Gastrocnemius medialis (tissue), 4 donors: ENCODE results near the gene CCDC184. TPM values are rescaled to one million over a fixed set of nuclear protein-coding genes. Genes with fewer than 3 reads are reported as not detected.

ENCODE experiments used
- ATAC-seq, 2 donors: fragments of 150-250 bp; one replicate each; pipeline ENCODE4 v1.9.1; 2016
- DNase-seq, 2 donors: peaks; one replicate each; pipeline ENCODE4 v3.0.0-alpha.2; 2019
- H3K27ac ChIP-seq, 4 donors: fragments of 200-600 bp; sonication (generic); 1 replicate in 1 of 4; 2 replicates in 3 of 4; pipeline ENCODE4 v1.5.1; 2016 to 2018; ENCODE audit warnings: mild to moderate bottlenecking in 2 of 4, moderate library complexity in 1 of 4
- H3K27me3 ChIP-seq, 3 donors: fragments of 200-600 bp; sonication (generic) in 2 of 3; 1 replicate in 1 of 3; 2 replicates in 2 of 3; pipeline versions ENCODE4 v1.5.1 to v1.6.0; 2016 to 2019; ENCODE audit warnings: mild to moderate bottlenecking in 1 of 3, moderate library complexity in 1 of 3
- H3K36me3 ChIP-seq, 2 donors: fragments of 200-600 bp; sonication (generic) in 1 of 2; one replicate each; pipeline ENCODE4 v1.5.1; 2017 to 2018
- H3K4me1 ChIP-seq, 2 donors: fragments of 200-600 bp; sonication (generic) in 1 of 2; one replicate each; pipeline ENCODE4 v1.5.1; 2016 to 2017; ENCODE audit warnings: mild to moderate bottlenecking in 2 of 2
- H3K4me3 ChIP-seq, 4 donors: fragments of 200-600 bp; sonication (generic) in 3 of 4; 1 replicate in 1 of 4; 2 replicates in 3 of 4; pipeline ENCODE4 v1.5.1; 2016 to 2019; ENCODE audit warnings: mild to moderate bottlenecking in 2 of 4
- H3K9me3 ChIP-seq, 3 donors: fragments of 200-600 bp; sonication (generic) in 2 of 3; 1 replicate in 1 of 3; 2 replicates in 2 of 3; pipeline ENCODE4 v1.5.1; 2016 to 2019
- POLR2A ChIP-seq, 2 donors: fragments of 450-650 bp; IDR thresholded peaks; one replicate each; pipeline ENCODE4 v1.6.1; 2017; ENCODE audit warnings: antibody characterized with exemption in 2 of 2, mild to moderate bottlenecking in 2 of 2, moderate library complexity in 2 of 2
- in situ Hi-C, 4 donors: fragments of 200-750 bp; cut with MboI; loops; one replicate each; pipeline versions ENCODE4 v1.15.0 to v1.8.0; 2017; ENCODE audit warnings: low sequenced_read_pairs in 4 of 4
- intact Hi-C: fragments of 100-400 bp; cut with DNase I; formaldehyde crosslinking; loops from one replicate; pipeline ENCODE4 v1.15.1; 2023; ENCODE audit warnings: low total_unique reads
- total RNA-seq, 4 donors: library from RNA; depleted of rRNA; stranded (reverse); fragments of >200 nt; gene quantifications; one replicate each; pipeline versions ENCODE4 v1.1.0 to v1.2.3, GENCODE V29; 2016
- TF ChIP-seq, protein P1 (sequence below), 5 experiments: fragments of 450-650 bp in 3 of 5; fragments of 200-600 bp in 2 of 5; sonication (generic) in 2 of 5; IDR thresholded peaks in 4 of 5; conservative IDR thresholded peaks in 1 of 5; 1 replicate in 4 of 5; 2 replicates in 1 of 5; pipeline ENCODE4 v1.5.1; 2016 to 2019; ENCODE audit warnings: antibody characterized with exemption in 5 of 5, mild to moderate bottlenecking in 3 of 5, moderate library complexity in 3 of 5

The CCDC184 gene
- total RNA-seq, 4 donors from 2014 or later: 0.38 to 2.0 (median 1.1) TPM

DNA sequence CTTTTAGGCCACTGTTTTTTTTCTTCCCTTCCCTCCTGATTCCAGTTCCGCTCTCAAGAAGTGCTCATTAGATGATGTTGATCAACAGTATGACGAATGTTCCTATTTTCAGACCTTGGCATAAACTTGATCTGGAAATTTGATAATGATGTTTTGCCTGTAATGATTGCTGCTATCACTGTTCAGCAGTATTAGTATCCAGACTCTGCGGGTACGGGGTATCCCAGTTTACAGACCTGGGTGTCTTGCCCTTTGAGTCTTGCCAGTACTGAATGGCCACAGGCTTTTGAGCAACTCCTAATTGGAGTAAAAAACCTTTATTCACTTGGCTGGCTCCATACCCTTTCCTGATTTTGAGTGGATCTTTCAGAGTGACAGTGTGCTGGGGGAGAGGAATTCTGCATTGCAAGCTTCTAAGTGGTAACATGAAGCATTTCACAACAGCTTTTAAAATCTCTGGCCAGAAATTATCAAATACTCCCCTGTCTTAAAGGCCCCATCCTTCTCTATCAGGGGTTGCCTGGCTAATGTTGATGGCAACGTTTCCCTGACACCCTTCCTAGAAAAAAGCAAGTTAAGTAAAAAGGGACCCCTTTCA lies 20.2 kb upstream of the CCDC184 start:
- Histone ChIP-seq H3K9me3 (no peaks in the 10 kb centered on the region), H3K4me1 (peaks cover 27 to 55% of the 10 kb centered on the region in 2 donors), H3K27ac (peak overlapping the region; percentile 86 to 98 (median 90)), H3K36me3 (no peaks in the 10 kb centered on the region), H3K27me3 (no peaks in the 10 kb centered on the region), H3K4me3 (peak overlapping the region in 1 of 4 donors; percentile 22)
- DNase-seq: no peak
- TF ChIP-seq POLR2A (IDR thresholded peaks at IDR 0.05): peak in 1 of 2 donors; percentile 57
- TF ChIP-seq, protein P1, sequence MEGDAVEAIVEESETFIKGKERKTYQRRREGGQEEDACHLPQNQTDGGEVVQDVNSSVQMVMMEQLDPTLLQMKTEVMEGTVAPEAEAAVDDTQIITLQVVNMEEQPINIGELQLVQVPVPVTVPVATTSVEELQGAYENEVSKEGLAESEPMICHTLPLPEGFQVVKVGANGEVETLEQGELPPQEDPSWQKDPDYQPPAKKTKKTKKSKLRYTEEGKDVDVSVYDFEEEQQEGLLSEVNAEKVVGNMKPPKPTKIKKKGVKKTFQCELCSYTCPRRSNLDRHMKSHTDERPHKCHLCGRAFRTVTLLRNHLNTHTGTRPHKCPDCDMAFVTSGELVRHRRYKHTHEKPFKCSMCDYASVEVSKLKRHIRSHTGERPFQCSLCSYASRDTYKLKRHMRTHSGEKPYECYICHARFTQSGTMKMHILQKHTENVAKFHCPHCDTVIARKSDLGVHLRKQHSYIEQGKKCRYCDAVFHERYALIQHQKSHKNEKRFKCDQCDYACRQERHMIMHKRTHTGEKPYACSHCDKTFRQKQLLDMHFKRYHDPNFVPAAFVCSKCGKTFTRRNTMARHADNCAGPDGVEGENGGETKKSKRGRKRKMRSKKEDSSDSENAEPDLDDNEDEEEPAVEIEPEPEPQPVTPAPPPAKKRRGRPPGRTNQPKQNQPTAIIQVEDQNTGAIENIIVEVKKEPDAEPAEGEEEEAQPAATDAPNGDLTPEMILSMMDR (IDR thresholded peaks at IDR 0.05 in 4 of 5, conservative IDR thresholded peaks at IDR 0.05 in 1 of 5): no peak
- in situ Hi-C loops: loop anchor here in 1 of 4 donors (10.0 kb wide), 1 partner anchor 78 kb away; no protein-coding TSS in a partner anchor
- ATAC-seq: peak; percentile 79 to 85
- intact Hi-C loops: loop anchor here (1.0 to 10.0 kb wide), 2 partner anchors 58 to 348 kb away; partner anchors contain the start of gene HDAC7

- peak overlapping the region; percentile 86 to 98 (median 90) for H3K27ac ChIP-seq
- intact Hi-C loops (loop anchor here (2.0 to 10.0 kb wide), 2 partner anchors 202 to 350 kb away; partner anchors contain the start of genes HDAC7 and TMEM106C), in situ Hi-C loops (loop anchor here in 1 of 4 donors (10.0 kb wide), 1 partner anchor 80 kb away; no protein-coding TSS in a partner anchor)
- H3K4me3 ChIP-seq: no peak overlapping the region
- ATAC-seq (peak in 1 of 2 donors; percentile 7), DNase-seq (no peak)
- H3K4me1 ChIP-seq: peaks cover 26 to 46% of the 10 kb centered on the region in 2 donors
- H3K9me3 ChIP-seq: no peaks in the 10 kb centered on the region
- no peaks in the 10 kb centered on the region for H3K27me3 ChIP-seq
- TF ChIP-seq, protein P1 (IDR thresholded peaks at IDR 0.05 in 4 of 5, conservative IDR thresholded peaks at IDR 0.05 in 1 of 5): no peak
- no peak for TF ChIP-seq POLR2A (IDR thresholded peaks at IDR 0.05)
- no peaks in the 10 kb centered on the region for H3K36me3 ChIP-seq
These were observed 19.0 kb upstream of the CCDC184 start for GRCh38 chr12:48164451-48164850.

- Histone ChIP-seq H3K36me3 (no peaks in the 10 kb centered on the region), H3K4me3 (no peak overlapping the region), H3K27me3 (no peaks in the 10 kb centered on the region), H3K27ac (peak overlapping the region; percentile 86 to 98 (median 90)), H3K9me3 (no peaks in the 10 kb centered on the region), H3K4me1 (peaks cover 26 to 44% of the 10 kb centered on the region in 2 donors)
- in situ Hi-C loops: loop anchor here in 3 of 4 donors (5.0 to 10.0 kb wide), 3 partner anchors 63 to 83 kb away; no protein-coding TSS in a partner anchor
- no peak for DNase-seq
- TF ChIP-seq, protein P1 (IDR thresholded peaks at IDR 0.05 in 4 of 5, conservative IDR thresholded peaks at IDR 0.05 in 1 of 5): peak; percentile 88 to 94 (median 89)
- TF ChIP-seq POLR2A (IDR thresholded peaks at IDR 0.05): no peak
- intact Hi-C loops: loop anchor here (1.0 to 10.0 kb wide), 5 partner anchors 33 to 351 kb away; partner anchors contain the start of genes HDAC7 and TMEM106C
- peak; percentile 29 to 34 for ATAC-seq
These were observed 18.1 kb upstream of the CCDC184 start for GRCh38 chr12:48165089-48165981.

- DNase-seq: no peak
- Histone ChIP-seq H3K27me3 (no peaks in the 10 kb centered on the region), H3K27ac (no peak overlapping the region), H3K9me3 (no peaks in the 10 kb centered on the region), H3K4me3 (no peak overlapping the region), H3K4me1 (peaks cover 4 to 11% of the 10 kb centered on the region in 2 donors), H3K36me3 (no peaks in the 10 kb centered on the region)
- no peak for TF ChIP-seq POLR2A (IDR thresholded peaks at IDR 0.05)
- TF ChIP-seq, protein P1 (IDR thresholded peaks at IDR 0.05 in 4 of 5, conservative IDR thresholded peaks at IDR 0.05 in 1 of 5): no peak
- ATAC-seq: no peak
- intact Hi-C loops (loop anchor here (10.0 kb wide), 1 partner anchor 354 kb away; the partner anchor contains the start of gene HDAC7), in situ Hi-C loops (loop anchor here in 3 of 4 donors (5.0 to 10.0 kb wide), 3 partner anchors 67 to 87 kb away; no protein-coding TSS in a partner anchor)
These were observed 14.4 kb upstream of the CCDC184 start for GRCh38 chr12:48169011-48169410.
